ENCODE measurements around the gene FBXO33.

- TF ChIP-seq, protein P1, sequence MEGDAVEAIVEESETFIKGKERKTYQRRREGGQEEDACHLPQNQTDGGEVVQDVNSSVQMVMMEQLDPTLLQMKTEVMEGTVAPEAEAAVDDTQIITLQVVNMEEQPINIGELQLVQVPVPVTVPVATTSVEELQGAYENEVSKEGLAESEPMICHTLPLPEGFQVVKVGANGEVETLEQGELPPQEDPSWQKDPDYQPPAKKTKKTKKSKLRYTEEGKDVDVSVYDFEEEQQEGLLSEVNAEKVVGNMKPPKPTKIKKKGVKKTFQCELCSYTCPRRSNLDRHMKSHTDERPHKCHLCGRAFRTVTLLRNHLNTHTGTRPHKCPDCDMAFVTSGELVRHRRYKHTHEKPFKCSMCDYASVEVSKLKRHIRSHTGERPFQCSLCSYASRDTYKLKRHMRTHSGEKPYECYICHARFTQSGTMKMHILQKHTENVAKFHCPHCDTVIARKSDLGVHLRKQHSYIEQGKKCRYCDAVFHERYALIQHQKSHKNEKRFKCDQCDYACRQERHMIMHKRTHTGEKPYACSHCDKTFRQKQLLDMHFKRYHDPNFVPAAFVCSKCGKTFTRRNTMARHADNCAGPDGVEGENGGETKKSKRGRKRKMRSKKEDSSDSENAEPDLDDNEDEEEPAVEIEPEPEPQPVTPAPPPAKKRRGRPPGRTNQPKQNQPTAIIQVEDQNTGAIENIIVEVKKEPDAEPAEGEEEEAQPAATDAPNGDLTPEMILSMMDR (IDR thresholded peaks at IDR 0.05) = no peak
- TF ChIP-seq POLR2A (IDR thresholded peaks at IDR 0.05) = no peak
Observed at GRCh38 chr14:39351708-39352107, 80.5 kb downstream of the FBXO33 start.
